Measurements from ENCODE around the gene NRBP1.

GRCh38 chr2:27416151-27416550 lies 12.3 kb upstream of the NRBP1 start:
- TF ChIP-seq CTCF (IDR thresholded peaks at IDR 0.05) (no peak), EZH2phosphoT487 (IDR thresholded peaks at IDR 0.05) (no peak)
